ENCODE measurements around the gene MINK1.
"Not testable (repeated sequence)": the region's sequence is repeated elsewhere in the genome, so short reads cannot be mapped to it uniquely, and the experiment has no call there.

The MINK1 gene

GRCh38 chr17:4812690-4813089 is 20.4 kb upstream of the MINK1 start:
- no peak for DNase-seq

GRCh38 chr17:4815043-4815675 is 18.0 kb upstream of the MINK1 start:
- DNase-seq, result no peak

GRCh38 chr17:4816826-4817225 is 16.3 kb upstream of the MINK1 start:
- DNase-seq, result no peak

GRCh38 chr17:4818276-4818675 is 14.9 kb upstream of the MINK1 start:
- no peak for DNase-seq

GRCh38 chr17:4822835-4823234 is 10.3 kb upstream of the MINK1 start:
- no peak for DNase-seq

- no peak for DNase-seq
Measured at GRCh38 chr17:4823373-4824089, 9.6 kb upstream of the MINK1 start.

- no peak for DNase-seq
Measured at GRCh38 chr17:4827399-4827798, 5.7 kb upstream of the MINK1 start.

- DNase-seq, result not testable (repeated sequence)
Measured at GRCh38 chr17:4832829-4833177, 337 bp upstream of the MINK1 start.

GRCh38 chr17:4833941-4834680 is 971 bp downstream of the MINK1 start:
- no peak for DNase-seq

- DNase-seq, result no peak
Measured at GRCh38 chr17:4834681-4835020, 1.5 kb downstream of the MINK1 start.

- no peak for DNase-seq
Measured at GRCh38 chr17:4836221-4836620, 3.1 kb downstream of the MINK1 start.

GRCh38 chr17:4837471-4838308 is 4.5 kb downstream of the MINK1 start:
- no peak for DNase-seq

GRCh38 chr17:4838309-4838785 is 5.2 kb downstream of the MINK1 start:
- DNase-seq, result no peak

GRCh38 chr17:4839221-4839620 is 6.1 kb downstream of the MINK1 start:
- DNase-seq, result no peak

- no peak for DNase-seq
Measured at GRCh38 chr17:4839965-4840892, 7.1 kb downstream of the MINK1 start.

GRCh38 chr17:4840893-4841242 is 7.7 kb downstream of the MINK1 start:
- DNase-seq, result no peak

GRCh38 chr17:4842376-4842775 is 9.2 kb downstream of the MINK1 start:
- DNase-seq, result no peak

GRCh38 chr17:4843321-4844000 is 10.3 kb downstream of the MINK1 start:
- no peak for DNase-seq

- DNase-seq, result no peak
Measured at GRCh38 chr17:4845118-4845517, 12.0 kb downstream of the MINK1 start.

GRCh38 chr17:4846635-4847390 is 13.7 kb downstream of the MINK1 start:
- DNase-seq, result no peak

- no peak for DNase-seq
Measured at GRCh38 chr17:4849011-4849536, 15.9 kb downstream of the MINK1 start.
